Measurements from ENCODE around the gene TMEM61.

GRCh38 chr1:54986533-54986932 is 6.1 kb downstream of the TMEM61 start:
- TF ChIP-seq EZH2 (IDR thresholded peaks at IDR 0.05; ENCODE audit: low read length, missing control alignments) (no peak), CTCF (conservative IDR thresholded peaks at IDR 0.05 in 1 of 2, IDR thresholded peaks at IDR 0.05 in 1 of 2; ENCODE audit: low read depth in 1 of 2, low read length in 2 of 2) (no peak)
